ENCODE data around the gene AKIP1.
"Not testable (repeated sequence)": the region's sequence is repeated elsewhere in the genome, so short reads cannot be mapped to it uniquely, and the experiment has no call there.

AKIP1 gene

DNA sequence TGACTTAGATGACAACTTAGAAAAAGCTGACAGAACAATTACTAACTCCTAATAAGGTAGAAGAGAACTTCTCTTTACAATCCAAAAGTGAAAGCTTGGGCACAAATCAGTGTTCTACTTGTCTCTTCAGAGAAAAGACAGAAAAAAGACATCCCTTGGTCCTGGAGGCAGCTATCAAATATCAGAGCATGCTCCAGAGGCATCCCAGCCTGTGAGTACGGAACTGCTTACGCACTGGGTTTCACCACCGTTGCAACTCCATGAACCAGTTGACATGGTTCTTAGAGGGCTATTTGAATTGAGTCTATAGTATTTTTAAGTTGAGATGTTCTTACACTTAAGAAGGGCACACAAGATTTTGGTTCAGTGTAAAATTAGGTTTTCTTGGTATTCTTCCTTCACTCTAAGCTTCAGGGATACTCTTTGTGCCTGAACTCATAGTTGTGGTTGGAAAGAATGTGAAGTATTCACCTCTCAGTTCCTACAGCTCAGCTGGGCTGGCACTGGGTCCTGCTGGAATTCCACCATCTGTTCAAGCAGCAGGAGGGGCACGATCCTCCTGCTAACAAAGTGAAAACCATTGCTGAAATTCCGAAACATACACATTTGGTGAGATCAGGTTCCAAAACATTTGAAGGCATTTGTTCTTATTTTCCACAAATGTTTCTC, 6.3 kb downstream of the AKIP1 start:
- DNase-seq, result no peak

- no peak for DNase-seq
Measured at GRCh38 chr11:8922691-8923090, 11.7 kb downstream of the AKIP1 start.

GRCh38 chr11:8925711-8926110, 14.7 kb downstream of the AKIP1 start:
- DNase-seq, result no peak

DNA sequence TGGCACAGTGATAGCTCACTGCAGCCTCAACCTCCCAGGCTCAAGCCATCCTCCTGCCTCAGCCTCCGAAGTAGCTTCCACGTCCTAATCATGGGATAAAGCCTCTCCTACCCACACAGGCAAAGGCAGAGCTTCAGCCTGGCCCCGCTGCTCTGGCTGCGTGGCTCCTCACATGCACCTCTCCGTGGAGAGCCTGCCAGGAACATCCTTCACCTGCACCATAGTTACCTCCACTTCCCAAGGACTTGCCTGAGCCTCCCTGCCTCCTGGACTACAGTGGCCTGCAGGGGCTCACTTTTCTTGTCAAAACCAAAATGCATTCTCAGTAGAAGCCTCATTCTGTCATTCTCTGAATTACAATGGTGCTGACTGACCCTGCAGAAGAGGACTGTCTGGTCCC, 15.2 kb downstream of the AKIP1 start:
- no peak for DNase-seq

GRCh38 chr11:8927233-8927632, 16.2 kb downstream of the AKIP1 start:
- DNase-seq, result no peak

DNA sequence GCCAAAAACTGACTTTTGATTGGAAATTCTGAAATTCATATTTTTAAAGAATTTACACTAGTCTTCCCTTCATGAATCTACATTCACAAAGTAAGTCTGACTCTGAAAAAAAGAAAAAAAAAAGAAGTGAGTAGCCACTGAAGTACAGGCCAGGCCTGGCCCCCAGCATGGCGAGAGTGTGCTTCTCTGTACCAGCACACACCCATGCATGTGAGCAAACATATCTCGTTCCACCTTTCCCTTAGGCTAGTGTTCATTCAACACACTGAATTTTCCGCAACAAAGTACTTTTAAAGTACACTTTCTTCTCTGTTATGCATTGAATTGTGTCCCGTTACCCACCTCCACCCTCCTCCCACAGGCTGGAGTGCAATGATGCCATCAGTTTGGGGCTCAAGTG, 17.2 kb downstream of the AKIP1 start:
- no peak for DNase-seq

GRCh38 chr11:8928981-8929615, 18.1 kb downstream of the AKIP1 start:
- DNase-seq, result no peak

- DNase-seq, result no peak
Measured at GRCh38 chr11:8930456-8931175, 19.6 kb downstream of the AKIP1 start.

DNA sequence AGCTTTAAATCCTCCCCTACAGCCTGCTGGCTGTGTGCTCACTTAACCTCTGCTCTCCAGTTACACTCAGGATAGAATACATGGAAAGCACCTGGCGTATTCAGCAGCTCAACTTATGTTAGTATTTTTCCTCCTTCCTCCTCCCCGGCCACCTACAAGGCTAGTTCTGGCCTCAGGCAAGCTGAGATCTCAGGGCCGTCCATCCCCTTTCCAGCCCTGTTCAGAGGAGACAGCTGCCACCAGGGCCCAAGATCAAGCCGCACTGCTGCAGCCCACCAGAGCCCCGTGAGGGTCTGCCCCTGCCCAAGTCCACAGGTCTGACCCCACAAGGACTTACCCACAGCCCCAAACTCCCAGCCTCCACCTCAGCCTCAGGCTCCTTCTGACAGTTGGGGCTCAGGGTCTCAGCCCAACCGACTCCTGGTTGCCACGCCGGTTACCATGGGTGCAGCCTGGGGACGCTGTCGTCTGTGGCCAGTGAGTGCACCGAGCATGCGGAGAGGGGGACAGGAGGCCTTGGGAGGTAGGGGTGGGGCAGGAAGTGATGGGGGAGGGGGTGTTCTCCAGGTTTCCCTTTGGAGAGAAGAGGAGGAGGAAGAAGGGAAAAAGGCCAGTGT, 21.7 kb downstream of the AKIP1 start, which contains the start of gene C11orf16:
TSS of gene C11orf16 (minus strand) at position 384 of the 617 bp plus-strand sequence. CDS start 639 bp downstream, outside the sequence.
- no peak for DNase-seq

DNA sequence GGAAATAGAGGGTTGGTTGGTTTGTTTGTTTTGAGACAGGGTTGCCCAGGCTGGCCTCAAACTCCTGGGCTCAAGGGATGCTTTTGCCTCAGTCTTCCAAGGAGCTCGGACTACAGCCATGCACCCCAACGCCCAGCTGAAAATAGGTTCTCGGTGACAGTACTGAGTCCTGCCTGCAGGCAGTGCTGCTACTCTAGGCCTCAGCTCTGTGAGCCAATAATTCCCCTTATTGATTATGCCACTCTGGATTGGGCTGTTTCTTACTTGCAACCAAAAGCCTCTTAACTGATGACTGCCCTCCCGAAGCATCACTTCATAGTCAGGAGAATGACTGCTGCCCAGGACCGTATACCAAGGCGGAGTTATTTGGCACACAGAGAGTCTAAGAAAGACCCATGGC, 22.9 kb downstream of the AKIP1 start:
- DNase-seq, result no peak

GRCh38 chr11:8934742-8935488, 23.9 kb downstream of the AKIP1 start:
- DNase-seq, result no peak

GRCh38 chr11:8935789-8936188, 24.8 kb downstream of the AKIP1 start:
- DNase-seq, result not testable (repeated sequence)

DNA sequence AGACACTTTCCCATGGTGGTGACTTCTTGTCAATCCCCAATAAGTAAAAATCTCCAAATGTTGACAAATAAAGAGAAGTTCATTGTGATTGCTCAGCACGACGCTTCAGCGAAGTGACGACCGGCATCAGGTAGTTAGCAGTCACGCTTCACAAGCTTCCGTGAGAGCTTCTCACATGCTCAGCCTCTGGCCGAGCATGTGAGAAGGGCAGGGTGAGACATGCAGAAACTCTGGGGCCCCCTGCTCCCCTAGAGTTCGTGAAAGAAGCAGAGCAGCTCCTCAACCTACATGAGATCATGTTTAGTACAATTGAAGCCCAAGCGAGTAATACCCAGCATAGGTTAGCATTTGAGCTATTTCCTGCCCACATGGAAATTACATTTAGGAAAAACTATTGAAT, 26.2 kb downstream of the AKIP1 start:
- DNase-seq, result no peak

DNA sequence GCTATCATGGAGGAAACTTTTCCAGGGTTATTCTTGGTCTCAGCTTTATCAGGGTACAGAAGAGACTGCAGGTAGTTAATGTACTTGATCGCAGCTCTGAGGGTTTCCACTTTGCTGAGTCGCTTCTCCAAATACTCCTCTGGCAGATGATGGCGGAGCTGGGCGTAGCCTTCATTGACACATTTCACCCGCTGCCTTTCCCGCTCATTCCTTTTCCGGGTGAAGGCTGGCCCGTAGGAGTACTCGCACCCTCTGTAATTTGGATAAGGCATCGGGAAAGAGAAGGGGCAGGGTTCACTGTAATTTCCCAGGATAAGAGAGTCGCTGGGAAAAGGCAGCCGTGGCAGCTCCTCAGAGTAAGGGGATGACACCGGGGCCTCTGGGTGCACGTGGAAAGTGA, 26.7 kb downstream of the AKIP1 start:
- no peak for DNase-seq

GRCh38 chr11:8941341-8942103, 30.5 kb downstream of the AKIP1 start:
- DNase-seq, result no peak

GRCh38 chr11:8942518-8943066, 31.6 kb downstream of the AKIP1 start, which contains the start of gene ASCL3:
Gene ASCL3, minus strand, starts transcription at chr11:8943016. Its CDS starts 4,855 bp downstream, at chr11:8938161.
- no peak for DNase-seq

DNA sequence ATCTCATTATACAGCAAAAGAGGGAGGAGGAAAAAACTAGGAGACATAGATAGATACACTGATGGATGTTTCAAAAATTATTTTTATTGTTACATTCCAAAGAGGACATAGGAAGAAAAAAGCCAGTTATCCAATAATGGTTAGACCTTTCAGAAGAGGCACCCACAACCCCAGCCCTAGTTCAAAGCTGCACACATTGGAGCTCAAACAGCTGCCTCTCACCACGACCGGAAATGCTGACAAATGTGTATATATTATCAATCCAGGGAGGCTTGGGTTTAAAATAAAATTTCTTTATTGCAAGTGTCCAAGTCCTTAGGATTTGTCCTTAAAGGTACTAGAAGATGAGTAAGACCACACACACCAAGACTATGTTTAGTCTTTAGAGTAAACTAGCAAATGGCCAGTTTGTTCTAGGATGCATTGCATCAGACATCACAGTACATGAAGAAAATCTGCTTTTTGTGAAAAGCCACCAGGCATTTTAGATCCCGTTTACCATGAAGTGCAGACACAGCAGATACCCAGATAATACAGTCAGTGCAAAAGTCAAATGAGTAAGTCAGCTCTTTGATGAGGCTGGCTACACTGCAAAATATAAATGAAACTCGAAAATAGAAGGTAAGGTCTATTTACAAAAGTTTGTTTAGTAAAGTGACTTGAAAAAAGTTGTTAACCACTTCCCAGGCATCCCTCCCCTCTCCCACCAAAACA, 36.4 kb downstream of the AKIP1 start:
- no peak for DNase-seq

DNA sequence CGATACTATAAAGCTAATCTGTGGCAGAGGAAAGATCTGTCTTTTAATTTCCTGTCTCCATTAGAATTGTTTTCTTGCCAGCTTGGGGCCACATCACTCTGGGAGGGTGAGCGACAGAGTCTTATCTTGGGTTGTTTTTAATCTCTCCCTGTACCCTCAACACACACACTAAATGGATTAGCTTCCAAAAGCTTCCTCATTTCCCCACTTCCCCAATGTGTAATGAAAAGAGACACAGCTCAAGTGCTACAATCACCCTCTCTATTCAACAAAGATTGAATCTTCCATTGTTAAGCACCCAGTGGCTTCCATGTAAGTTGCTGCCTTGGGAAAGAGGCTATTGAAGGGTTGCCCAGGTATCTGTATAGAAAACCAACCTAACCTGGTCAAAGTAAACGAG, 37.9 kb downstream of the AKIP1 start:
- no peak for DNase-seq

- DNase-seq, result no peak
Measured at GRCh38 chr11:8956860-8957259, 45.9 kb downstream of the AKIP1 start.

- peak in 1 of 2 donors; percentile 22 for DNase-seq
Measured at GRCh38 chr11:8959546-8960166, 48.7 kb downstream of the AKIP1 start.

Measured in stimulated activated CD4-positive, alpha-beta T cell treated with anti-CD3 and anti-CD28 coated beads, Interleukin-2, amount 100 ng/mL, for 24 hours (primary cell).